Left ventricle myocardium superior (tissue), 1 donor: ENCODE data around the gene HOXB1. TPM values are rescaled to one million over a fixed set of nuclear protein-coding genes. Genes with fewer than 3 reads are reported as not detected.
"Not testable (repeated sequence)": the region's sequence is repeated elsewhere in the genome, so short reads cannot be mapped to it uniquely, and the experiment has no call there.

ENCODE experiments used
- ATAC-seq: fragments of 200-7000 bp; cut with Tn5 transposase; one replicate; pipeline ENCODE4 v1.9.1; 2020; ENCODE audit warnings: mild to moderate bottlenecking, moderate library complexity
- DNase-seq: peaks from one replicate; pipeline ENCODE4 v3.0.0-alpha.2; 2020
- intact Hi-C: fragments of 100-400 bp; cut with micrococcal nuclease; formaldehyde crosslinking; loops from one replicate; pipeline ENCODE4 v1.11.0; 2022
- total RNA-seq: library from RNA; stranded (reverse); fragmentation: NEBNext Ultra II Directional; extraction: Animal tissue kit (Norgen Biotek cat#: 25700); gene quantifications from one replicate; pipeline ENCODE4 v1.2.1, GENCODE V29; 2021
- donor health status: DM: no; HTN: yes; CAD: no; lungs with severe emphysema.

HOXB1 gene
- total RNA-seq, 1 donor from 2014 or later: not detected

- ATAC-seq: no peak
- DNase-seq: no peak
- intact Hi-C loops: no loop called here
These were observed 1.7 kb downstream of the HOXB1 start for GRCh38 chr17:48528936-48529682.

GRCh38 chr17:48528153-48528935 is 2.5 kb downstream of the HOXB1 start:
- no peak for DNase-seq
- intact Hi-C loops: no loop called here
- ATAC-seq: no peak

DNA sequence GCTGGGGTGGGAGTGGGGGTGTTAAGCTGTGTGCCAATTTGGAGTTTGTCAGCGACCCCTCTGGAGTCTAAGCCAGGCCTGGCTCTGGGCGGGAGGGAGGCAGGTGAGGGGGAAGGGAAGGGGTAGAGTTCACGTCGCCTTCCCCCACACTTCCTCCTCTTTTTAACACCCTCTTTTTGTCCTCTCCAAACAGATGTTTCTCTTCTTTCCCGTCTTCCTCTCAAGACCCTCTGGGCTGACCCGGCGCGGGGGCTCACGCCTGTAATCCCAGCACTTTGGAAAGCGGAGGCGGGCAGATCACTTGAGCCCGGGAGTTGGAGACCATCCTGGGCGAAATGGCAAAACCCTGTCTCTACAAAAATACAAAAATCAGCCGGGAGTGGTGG is 3.3 kb downstream of the HOXB1 start:
- intact Hi-C loops: no loop called here
- ATAC-seq (no peak), DNase-seq (no peak)

DNA sequence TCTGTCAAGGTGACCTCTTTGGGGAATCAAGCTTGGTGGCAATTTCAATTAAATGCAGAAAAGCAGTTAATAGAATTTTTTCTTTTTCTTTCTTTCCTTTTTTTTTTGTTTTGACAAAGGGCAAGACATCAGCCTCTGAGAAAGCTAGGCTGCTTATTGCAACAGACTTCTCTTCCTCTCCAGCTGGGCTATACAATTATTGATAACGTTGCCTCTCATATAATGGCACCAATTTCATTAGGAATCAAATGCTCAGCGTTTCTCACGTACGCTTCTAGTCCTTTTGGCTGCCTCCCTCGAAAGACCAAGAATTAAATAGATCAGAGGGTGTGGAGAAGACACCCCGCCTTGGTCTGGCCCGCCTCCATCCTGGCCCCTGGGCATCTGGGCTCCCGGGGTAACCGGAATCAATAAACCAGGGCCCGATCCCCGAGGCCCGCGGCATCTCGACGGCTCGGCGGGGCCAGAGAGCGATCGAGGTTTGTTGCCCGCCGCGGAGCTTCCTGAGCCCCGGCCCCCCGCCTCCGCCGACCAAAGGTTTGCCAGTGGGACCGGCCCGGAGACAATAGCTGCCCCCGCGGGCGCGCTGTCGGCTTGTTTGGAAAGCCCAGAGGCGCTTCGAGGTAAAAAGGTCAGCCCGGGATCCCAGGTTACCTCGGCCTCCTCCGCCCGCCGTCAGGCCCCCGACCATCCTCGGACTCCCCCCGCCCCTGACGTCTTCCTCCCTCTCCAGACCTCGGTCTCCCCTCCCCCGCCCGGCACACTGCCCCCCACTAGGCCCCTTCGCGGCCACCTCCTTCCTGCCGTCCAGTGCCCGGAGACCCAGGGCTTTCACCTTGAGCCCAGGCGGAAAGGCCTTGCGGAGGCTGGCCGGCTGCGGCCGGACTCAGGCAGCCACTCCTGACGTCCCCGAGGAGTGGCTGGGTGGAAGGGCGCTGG is 3.9 kb downstream of the HOXB1 start:
- ATAC-seq (no peak), DNase-seq (no peak)
- intact Hi-C loops: no loop called here

- DNase-seq (no peak), ATAC-seq (no peak)
- intact Hi-C loops: no loop called here
These were observed 7.8 kb downstream of the HOXB1 start for GRCh38 chr17:48523010-48523409.

- intact Hi-C loops: no loop called here
- no peak for DNase-seq
- ATAC-seq: no peak
These were observed 8.7 kb downstream of the HOXB1 start for GRCh38 chr17:48522031-48522653.

DNA sequence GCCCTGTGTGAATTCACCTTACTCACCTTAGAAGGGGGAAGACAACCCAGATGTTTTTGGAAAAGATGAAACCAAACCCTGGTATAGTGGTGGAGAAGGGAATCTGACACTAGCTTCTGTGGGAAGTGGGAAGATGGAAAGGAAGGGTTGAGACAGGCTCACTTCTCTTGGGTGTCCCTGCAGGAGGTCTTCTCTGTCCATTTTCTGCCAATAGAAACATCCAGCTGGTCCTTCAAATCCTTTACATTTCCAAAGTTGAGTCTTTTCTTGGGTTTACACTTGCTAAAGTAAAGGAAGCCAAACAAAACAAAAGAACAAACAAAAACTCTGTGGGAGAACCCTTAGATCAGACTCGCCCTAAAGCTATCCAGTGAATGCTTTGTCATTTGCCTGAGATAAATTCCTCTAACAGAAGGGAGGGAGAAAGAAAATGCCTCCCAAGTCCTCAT is 10.2 kb downstream of the HOXB1 start:
- ATAC-seq (no peak), DNase-seq (no peak)
- intact Hi-C loops: no loop called here

GRCh38 chr17:48519427-48519826 is 11.4 kb downstream of the HOXB1 start:
- intact Hi-C loops: no loop called here
- DNase-seq: no peak
- no peak for ATAC-seq

DNA sequence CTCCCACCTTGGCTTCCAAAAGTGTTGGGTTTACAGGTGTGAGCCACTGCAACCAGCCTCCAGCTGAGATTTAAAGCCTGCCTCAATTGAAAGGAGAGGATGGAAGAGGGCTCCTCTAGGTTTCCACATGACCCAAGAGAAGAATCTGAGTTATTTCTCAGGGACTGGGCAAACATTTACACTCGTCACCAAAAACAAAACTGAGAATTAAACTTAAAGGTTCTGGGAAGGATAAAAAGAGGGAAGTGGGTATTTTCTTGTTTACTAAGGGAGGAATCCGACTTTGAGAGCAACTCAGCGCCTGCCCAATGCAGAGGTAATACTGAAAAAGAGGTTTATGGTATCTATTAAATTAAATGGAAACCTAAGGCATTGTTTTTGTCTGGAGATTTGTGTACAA is 13.3 kb downstream of the HOXB1 start:
- intact Hi-C loops: no loop called here
- no peak for DNase-seq
- ATAC-seq: no peak

GRCh38 chr17:48515925-48516900 is 14.6 kb downstream of the HOXB1 start:
- DNase-seq: no peak
- intact Hi-C loops: no loop called here
- ATAC-seq: no peak

- intact Hi-C loops: no loop called here
- no peak for ATAC-seq
- DNase-seq: no peak
These were observed 16.3 kb downstream of the HOXB1 start for GRCh38 chr17:48514477-48514876.

DNA sequence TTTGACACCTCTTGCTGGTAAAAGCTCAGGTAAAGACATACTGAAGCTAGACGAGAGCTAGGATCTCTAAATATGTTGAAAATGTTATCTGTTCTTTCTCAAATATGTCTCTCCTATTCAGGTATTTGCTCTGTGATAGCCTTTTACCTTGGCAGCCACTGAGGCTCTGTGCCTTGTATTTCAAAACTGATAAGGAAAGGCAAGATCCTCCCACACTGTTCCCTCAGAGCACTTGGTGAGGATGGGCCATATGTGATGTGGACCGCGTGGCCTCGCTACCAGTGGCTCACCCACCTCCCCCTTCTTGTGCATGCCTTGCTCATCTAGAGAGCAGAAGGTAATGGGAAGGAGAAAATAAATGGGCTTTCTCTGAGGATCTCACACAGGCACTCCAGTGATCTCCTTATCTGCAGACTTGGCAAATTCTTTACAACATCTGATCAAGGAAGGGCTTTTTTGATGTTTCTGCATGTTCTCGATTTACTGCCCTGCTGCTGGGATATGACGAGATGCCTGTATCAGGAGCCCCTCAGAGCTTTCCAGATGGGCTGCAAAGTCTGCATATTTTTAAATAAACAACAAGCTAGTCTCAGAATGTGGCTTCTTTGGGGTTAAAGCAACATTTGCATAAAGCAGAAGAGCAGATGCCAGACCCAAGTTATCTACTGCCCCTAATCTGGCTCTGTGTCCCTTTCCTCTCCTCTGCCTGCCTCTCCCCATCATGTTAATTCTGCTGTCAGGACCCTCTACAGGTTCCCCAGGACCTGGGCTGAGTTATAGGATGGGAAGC is 16.9 kb downstream of the HOXB1 start:
- DNase-seq (no peak), ATAC-seq (no peak)
- intact Hi-C loops: no loop called here

DNA sequence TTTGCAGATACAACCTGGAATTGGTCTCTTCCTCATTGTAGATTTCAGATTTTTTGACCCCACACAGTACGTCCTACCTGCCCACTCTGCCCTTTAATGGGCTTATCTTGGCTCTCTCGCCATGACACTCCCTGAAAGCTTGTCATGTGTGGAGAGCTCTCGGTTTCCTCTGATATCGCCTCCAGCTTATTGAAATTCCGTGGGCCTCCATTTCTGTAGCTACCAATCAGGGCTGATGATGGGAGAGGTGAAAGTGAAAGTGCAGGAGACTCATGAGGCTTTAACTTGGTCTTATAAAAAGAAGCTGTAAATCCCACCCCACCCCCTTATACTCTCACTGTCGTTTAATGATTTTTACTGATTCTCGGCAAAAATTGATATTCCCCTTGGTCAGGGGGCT is 17.7 kb downstream of the HOXB1 start:
- intact Hi-C loops: no loop called here
- ATAC-seq (no peak), DNase-seq (no peak)

- DNase-seq: no peak
- intact Hi-C loops: no loop called here
- ATAC-seq: no peak
These were observed 19.8 kb downstream of the HOXB1 start for GRCh38 chr17:48510761-48511604.

- intact Hi-C loops: no loop called here
- DNase-seq: no peak
- no peak for ATAC-seq
These were observed 20.4 kb downstream of the HOXB1 start for GRCh38 chr17:48510381-48510760.

GRCh38 chr17:48509708-48510107 is 21.1 kb downstream of the HOXB1 start:
- DNase-seq, ATAC-seq, intact Hi-C loops: not testable (repeated sequence)

- no peak for ATAC-seq
- intact Hi-C loops: no loop called here
- no peak for DNase-seq
These were observed 24.6 kb downstream of the HOXB1 start for GRCh38 chr17:48506246-48506645.
